ENCODE data around the gene WNK2. TPM values are rescaled to one million over a fixed set of nuclear protein-coding genes. Genes with fewer than 3 reads are reported as not detected.

Gene WNK2
- polyA plus RNA-seq, 1 donor: 17.2 TPM

DNA sequence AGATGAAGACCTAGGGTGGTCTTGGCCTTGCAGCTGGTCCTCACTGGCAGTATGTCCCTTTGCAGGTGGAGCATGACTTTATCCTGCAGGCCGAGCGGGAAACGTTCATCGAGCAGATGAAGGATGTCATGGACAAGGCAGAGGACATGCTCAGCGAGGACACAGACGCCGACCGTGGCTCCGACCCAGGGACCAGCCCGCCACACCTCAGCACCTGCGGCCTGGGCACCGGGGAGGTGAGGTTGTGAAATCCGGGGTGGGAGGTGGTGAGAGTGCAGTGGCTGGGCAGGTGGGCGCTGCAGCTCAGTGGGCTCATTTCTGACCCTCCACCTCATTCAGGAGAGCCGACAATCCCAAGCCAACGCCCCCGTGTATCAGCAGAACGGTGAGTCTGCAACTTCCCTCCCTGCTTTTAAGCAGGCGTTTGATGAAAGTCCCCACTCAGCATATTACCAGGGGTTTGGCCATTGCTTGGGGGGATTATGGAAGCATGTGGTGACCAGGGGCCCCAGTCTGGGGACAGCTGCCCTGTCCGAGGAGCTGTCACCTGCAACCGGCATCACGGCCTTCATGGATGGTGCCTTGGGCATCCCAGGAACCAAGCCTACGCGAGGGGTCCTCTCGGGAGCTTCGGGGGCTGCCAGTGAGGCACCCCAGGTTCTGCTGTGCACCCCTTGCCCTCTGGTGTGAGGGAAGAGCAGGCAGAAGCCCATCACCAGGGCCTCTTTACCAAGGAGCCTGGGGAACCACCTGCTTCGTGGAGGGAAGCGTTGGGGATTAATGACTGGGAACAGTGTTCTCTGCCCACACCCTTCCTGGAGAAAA is 84.0 kb downstream of the WNK2 start:
- no peak for DNase-seq

DNA sequence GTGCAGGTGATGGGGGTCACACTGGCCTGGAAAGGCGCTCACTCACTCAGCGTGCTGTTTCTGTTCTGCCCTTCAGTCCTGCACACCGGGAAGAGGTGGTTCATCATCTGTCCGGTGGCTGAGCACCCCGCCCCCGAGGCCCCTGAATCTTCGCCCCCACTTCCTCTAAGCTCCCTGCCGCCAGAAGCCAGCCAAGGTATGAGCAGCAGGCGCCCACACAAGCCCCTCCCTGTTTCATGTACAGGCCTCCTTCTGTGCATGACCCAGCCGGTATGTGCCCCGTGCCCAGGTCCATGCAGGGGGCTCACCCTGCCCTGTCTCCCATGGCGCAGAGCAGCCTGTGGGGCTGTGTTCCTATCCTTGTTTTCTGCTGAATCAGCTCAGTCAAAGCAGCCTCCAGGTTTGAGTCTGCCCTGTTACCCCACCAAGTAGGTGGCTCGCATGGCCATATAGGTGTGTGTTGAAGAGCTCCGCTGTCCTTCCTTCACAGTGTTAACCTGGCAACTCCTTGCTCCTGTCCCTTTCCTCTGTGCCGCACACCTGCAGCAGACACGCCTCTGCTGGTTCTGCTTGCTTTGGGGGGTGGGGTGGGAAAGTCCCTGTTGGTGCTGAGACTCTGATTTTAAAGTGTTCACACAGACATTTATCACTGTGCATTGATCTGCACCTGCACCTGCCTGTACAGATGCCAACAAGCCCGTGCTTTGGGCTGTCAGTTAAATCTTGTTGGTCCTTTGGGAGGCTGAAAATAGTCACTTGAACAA is 84.8 kb downstream of the WNK2 start:
- no peak for DNase-seq

DNA sequence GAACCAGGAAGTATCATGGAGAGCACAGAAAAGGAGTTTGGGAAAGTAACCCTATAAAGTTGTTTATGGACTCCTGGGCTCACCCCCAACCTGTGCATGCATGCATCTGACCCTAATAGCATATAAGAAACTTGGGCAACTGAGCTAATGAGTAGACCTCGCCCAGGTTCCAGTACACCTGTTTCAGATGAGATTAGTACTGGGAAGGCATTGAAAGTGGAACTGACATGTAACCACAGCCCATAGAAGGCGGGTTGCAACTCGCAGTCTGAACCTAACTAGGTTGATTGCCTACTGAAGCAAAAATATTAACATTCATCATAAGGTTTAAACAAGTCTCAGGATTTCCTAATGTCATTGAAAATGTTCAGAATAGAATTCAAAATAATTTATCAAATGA is 87.0 kb downstream of the WNK2 start:
- no peak for DNase-seq

DNA sequence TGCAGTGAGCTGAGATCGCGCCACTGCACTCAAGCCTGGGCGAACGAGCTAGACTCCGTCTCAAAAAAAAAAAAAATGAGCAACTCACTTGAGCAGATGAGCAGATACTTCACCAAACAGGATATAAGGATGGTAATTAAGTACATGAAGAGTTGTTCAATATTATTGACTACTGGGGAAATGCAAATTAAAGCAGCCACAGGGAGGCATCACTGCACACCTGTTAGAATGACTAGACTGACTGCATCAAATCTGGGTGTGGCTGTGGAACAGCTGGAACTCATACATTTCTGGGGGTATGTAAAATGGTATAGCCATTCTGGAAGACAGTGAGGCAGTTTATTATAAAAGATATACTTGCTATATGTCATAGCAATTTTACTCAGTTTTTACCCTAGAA is 93.0 kb downstream of the WNK2 start:
- no peak for DNase-seq

DNA sequence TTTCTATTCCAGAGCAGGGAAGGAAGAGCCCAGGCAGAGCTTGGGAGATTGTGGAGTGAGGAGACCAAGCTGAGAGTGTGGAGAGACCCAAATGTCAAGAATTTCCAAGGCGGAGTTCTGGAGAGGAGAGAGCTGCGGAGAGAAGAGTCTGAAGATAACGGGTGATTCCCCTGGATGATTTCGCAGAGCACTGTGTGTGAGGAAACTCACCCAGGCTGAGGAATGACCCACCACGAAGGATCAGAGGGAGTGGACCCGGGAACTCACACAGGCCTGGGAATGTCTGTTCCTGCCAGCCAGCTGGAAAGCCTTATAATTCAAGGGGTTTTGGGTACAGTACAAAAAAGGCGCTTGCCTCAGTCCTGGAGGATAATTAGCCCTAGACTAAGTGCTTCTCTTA is 94.2 kb downstream of the WNK2 start:
- DNase-seq: no peak

DNA sequence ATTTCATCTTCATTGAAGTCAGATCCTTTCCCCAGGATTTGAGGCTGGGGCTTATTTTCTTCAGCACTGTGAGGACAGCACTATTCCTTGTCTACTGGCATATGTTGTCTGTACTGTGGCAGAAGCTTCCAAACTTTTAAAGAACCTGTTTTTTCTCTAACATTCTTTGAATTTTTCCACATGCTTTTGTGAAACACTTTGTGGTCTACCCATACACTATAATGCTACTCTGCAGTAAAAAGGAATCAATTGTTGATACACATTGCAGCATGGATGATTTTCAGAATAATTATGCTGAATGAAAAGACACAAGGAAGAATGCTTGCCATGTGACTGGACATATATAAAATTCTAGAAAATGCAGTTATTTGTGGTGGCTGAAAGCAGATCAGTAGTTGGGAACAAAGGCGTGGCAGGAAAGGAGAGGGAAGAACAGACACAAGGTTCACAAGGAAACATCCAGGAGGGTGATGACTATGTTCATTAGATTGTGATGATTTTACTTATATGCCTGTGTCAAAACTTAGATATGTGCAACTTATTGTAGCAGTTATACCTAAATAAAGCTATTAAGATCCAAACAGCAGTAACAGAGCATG is 96.8 kb downstream of the WNK2 start:
- no peak for DNase-seq

DNA sequence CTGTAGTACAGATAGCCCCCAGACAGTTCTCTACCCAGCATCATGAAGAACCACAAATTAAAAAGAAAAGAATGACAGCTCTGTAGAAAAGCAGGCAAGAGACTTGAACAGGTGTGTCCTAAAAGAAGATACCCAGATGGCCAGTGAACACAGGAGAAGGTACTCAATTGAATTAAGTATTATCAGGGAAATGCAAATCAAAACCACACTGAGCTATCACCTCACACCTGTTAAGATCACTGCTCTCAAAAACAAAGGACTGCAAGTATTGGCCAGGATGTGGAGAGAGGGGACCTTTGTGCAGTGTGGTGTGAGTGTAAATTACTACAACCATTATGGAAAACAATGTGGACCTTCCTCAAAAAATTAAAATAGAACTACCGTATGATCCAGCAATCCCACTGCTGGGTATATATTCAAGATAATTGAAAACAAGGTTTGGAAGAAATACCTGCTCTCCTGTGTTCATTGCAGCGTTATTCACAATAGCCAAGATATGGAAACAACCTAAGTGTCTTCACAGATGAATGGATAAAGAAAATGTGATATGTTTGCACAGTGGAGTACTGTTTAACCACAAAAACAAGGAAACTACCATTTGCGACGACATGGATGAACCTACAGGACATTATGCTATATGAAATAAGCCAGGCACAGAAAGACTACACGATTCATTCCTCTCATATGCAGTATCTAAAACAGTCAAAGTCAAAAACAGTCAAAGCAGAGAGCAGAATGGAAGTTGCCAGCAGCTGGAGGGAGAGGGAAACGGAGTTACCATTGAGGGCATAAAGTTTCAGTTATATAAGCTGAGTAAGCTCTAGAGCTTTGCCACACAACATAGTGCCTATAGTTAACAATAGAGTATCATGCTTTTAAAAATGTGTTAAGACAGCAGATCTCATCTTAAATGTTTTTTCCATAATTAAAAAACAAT is 102.6 kb downstream of the WNK2 start:
- DNase-seq: no peak

DNA sequence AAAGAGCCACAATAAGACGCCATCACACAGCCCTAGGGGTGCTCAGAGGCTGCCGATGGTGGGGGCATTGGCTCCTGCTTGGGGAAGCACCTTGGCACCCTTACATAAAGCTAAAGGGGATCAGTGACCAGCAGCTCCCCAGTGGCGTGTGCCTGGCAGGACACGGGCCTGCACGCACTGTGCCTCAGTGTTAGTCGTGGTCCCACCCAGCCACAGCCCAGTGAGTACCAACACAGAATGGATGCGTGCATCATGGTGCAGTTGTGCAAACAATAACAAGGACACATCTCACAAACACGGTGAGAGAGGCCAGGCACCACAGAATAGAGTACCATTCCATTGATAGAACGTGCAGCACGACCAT is 103.2 kb downstream of the WNK2 start:
- DNase-seq: no peak

DNA sequence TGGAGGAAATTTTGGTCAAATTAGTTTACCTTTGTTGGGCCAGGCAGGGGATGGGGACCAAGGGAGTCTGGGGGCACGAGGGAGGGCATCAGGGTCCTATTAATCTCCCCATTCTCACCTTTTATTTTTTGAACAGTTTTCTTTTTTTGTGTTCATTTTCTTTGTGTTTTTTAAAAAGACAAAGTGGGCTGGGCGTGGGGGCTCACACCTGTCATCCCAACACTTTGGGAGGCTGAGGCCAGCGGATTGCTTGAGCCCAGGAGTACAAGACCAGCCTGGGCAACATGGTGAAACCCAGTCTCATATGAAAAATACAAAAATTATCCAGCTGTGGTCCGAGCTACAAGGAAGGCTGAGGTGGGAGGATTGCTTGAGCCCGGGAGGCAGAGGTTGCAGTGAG is 103.7 kb downstream of the WNK2 start:
- no peak for DNase-seq

DNA sequence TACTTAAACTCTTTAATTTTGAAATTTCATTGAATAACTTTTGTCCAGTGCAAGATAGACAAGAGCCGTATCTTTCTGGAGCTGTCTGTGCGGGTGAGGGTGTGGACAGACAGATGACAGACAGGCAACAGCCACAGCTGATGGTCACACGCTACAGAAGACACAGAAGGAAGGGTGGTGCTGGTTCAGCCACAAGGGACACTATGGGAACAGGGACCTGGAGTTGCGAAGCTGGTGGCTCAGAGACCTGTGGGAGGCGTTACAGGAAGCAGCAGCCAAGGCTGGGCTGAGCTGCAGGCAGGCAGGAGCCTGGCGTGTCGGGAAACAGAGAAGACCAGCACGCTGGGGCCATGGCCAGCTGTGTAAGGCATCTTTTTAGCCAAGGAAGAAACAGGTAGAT is 104.4 kb downstream of the WNK2 start:
- DNase-seq: no peak

DNA sequence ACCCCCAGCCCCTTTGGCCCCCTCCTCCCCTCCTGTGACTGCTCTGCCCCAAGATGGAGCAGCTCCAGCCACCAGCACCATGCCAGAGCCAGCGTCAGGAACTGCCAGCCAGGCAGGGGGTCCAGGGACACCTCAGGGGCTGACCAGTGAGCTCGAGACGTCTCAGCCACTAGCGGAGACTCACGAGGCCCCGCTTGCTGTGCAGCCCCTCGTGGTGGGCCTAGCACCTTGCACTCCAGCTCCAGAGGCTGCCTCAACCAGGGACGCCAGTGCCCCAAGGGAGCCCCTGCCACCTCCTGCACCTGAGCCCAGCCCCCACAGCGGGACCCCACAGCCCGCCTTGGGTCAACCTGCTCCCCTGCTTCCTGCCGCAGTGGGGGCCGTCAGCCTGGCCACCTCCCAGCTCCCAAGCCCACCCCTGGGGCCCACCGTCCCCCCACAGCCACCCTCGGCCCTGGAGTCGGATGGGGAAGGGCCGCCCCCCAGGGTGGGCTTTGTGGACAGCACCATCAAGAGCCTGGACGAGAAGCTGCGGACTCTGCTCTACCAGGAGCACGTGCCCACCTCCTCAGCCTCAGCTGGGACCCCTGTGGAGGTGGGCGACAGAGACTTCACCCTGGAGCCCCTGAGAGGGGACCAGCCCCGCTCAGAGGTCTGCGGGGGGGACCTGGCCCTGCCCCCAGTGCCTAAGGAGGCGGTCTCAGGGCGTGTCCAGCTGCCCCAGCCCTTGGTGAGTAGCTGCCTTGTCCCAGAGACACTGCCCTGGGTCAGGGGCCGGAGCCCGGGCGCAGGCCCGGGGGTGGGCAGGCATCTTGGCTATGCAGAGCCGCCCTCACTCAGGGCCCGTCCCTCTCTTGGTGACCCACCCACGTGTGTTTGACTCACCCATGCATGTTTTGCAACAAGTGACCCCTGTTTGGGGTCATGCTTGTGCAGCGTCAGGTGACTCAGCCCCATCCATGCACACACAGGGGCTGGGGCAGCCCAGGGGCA is 105.2 kb downstream of the WNK2 start:
- no peak for DNase-seq

DNA sequence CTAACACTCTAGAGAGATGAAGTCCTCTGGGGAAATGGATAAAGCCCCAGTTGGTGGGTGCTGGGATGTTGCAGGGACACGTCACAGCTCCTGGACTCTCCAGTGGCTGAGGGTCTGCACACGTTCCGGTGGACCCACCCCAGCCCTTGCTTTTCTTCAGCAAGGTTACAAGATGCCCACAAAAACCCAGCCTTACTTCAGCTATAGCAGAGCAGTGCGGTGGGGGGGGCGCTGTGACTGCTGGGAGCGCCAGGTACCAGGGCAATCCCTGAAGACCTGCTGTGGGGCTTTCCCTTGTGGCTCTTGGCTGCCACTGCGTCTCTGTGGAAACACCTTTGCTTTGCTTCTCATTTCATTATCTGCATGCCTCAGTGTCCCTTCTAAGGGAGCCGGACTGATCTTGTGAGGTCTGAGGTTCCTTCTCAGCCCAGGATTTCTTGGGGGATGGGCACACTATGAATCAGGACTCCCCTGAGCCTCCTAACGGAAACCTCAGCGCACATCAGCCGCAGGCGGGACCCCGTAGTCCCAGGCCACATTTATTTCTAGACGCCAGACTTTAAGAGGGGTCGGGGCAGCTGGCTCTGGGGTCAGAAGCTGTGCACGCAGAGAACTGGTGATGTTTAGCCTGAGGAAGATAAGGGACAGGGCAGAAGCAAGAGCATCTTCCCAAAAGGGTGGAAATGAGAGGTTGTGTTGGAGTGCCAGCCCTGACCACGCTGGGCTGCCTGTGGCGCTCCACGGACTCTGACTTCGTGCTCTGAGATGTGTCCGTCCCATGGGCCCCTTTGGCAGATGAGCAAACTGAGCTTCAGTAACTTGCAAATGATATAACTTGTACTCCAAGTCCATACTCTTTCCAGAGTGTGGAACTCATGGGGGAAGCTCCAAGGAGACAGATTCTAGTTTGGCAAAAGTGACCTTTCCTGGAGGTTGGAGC is 106.8 kb downstream of the WNK2 start:
- DNase-seq: no peak

DNA sequence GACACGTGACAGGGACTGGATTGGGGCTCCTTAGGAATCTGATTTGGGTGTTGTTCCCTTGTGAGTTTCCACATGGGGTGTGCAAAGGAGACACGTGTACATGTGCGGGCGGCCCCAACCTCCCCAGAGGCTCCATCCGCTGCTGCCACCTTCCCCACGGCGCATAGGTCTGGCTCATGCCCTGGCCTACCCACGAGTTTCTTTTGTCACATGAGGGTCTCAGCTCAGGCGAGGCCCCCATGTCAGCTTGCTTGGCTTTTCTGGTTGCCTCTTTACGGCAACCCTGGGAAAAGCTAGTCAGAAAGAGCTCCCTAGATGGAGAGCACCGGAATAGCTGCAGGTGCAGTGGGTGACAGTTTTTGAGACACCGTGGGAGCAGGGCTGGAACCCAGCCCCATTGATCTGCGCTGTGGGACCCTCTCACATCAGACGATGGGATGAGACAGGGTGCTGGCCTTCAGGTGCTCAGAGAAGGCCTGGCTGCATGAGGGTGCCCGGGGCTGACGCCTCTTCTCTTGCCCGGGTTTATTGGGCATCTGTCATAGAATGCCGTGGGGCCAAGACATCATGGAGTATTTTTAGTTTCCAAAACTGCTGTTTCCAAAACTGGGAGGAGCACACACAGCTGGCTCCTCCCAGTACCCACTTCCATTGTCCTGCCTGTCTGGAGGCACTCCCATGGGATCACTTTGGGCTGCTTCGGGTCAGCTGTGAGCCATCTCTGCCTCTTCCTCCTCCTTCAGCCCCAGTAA is 107.8 kb downstream of the WNK2 start:
- DNase-seq: no peak

DNA sequence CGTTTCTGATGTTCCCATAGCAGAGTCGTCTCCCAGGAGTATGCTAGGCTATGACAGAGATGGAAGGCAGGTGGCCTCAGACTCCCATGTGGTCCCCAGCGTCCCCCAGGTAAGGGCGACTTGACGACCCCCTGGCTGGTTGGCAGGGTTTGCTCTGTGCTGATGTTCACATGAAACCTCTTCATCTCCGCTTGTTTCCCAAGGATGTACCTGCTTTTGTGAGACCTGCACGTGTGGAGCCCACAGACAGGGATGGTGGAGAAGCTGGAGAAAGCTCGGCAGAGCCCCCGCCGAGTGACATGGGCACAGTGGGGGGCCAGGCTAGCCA is 108.3 kb downstream of the WNK2 start:
- DNase-seq: no peak

DNA sequence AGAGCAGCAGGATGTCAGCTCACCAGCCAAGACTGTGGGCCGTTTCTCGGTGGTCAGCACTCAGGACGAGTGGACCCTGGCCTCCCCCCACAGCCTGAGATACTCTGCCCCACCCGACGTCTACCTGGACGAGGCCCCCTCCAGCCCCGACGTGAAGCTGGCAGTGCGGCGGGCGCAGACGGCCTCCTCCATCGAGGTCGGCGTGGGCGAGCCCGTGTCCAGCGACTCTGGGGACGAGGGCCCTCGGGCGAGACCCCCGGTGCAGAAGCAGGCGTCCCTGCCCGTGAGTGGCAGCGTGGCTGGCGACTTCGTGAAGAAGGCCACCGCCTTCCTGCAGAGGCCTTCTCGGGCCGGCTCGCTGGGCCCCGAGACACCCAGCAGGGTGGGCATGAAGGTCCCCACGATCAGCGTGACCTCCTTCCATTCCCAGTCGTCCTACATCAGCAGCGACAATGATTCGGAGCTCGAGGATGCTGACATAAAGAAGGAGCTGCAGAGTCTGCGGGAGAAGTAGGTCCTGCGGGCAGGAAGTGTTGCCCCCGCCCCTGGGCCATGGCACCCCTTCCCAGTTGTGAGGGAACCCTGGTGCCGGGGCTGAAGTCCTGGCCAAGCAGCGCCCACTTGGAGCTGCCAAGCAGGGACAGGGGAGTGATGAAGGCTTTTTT is 108.9 kb downstream of the WNK2 start:
- no peak for DNase-seq

DNA sequence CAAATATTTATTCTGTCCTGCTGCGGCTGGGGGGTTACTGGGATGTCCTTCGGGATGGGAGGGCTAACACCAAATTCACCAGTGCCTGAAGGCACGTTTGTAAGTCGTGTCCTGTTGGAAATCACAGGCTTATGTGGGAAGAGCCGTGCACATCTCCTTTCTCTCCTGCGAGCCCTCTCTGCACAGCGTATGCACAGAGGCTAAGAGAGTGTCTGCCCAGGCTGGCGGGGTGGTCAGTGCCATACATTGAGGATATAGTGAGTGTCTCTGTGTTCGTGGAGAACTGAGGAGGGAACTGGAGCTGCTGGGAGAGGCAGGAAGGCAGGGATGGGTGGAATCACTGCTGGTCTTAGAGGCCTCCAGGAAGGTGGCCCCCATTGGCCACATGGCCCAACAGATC is 110.1 kb downstream of the WNK2 start:
- DNase-seq: no peak

DNA sequence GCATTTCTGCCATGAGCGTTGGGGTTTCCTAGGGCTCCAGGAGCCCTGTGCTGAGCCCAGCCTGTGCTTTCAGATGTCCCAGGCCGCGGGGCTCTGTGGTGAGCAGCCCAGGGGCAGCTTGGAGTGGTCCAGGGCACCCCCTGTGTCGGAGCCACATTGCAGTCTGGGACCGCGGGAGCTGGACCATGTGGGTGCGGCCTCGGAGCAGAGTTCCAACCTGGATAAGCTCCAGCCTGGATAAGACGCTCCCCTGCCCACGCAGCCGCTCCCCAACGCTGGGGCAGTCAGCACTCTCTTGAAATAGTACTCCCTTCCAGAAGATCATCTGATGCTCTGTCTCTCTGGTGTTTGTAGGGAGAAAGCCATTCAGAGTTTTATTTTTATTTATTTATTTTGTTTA is 111.1 kb downstream of the WNK2 start:
- DNase-seq: no peak

DNA sequence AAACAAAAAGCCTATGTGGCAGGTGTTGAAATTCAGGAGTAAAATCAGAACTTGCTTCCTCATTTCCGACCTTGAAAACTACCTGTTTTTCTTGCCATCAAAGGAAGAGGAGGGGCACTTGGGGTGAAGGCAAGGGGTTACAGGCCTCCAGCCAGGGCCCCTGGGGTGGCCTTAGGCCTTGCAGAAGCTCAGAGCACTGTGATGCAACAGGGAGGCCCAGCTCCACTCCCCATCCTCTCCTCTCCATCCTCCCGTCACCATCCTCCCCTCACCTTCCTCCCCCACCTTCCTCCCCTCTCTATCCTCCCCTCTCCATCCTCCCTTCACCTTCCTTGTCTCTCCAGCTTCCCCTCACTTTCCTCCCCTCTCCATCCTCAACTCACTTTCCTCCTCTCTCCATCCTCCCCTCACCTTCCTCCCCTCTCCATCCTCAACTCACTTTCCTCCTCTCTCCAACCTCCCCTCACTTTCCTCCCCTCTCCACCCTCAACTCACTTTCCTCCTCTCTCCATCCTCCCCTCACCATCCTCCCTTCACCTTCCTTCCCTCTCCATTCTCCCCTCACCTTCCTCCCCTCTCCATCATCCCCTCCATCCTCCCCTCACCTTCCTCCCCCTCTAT is 111.6 kb downstream of the WNK2 start:
- no peak for DNase-seq

Measured in hindlimb muscle (tissue), 1 donor.